HTR-8/SVneo (cell line): ENCODE measurements around the gene PDE4B.

Experiments
- DNase-seq: peaks from one replicate; pipeline ENCODE4 v3.0.0; 2011; ENCODE audit warnings: low spot score, mixed read lengths; ENCODE audit not compliant: insufficient read length
- FAIRE-seq: peaks from 2 replicates; lab custom pipeline; 2011; peaks lifted over from hg19 to GRCh38; lab: Jason Lieb, UNC

PDE4B gene

GRCh38 chr1:66339944-66340343, 547.2 kb downstream of the PDE4B start:
- no peak for FAIRE-seq
- no peak for DNase-seq

- DNase-seq = no peak
- FAIRE-seq = no peak
Measured at GRCh38 chr1:66341446-66342089, 548.9 kb downstream of the PDE4B start.

- FAIRE-seq (no peak), DNase-seq (no peak)
Measured at GRCh38 chr1:66342707-66343106, 550.0 kb downstream of the PDE4B start.

GRCh38 chr1:66343569-66344325, 551.1 kb downstream of the PDE4B start:
- no peak for FAIRE-seq

GRCh38 chr1:66346057-66346795, 553.5 kb downstream of the PDE4B start:
- no peak for DNase-seq
- FAIRE-seq = no peak

More at GRCh38 chr1:66343569-66344325, 551.1 kb downstream of the PDE4B start:
- DNase-seq = no peak

- FAIRE-seq (no peak), DNase-seq (no peak)
Measured at GRCh38 chr1:66346873-66347272, 554.2 kb downstream of the PDE4B start.

- DNase-seq = no peak
- no peak for FAIRE-seq
Measured at GRCh38 chr1:66348776-66349175, 556.1 kb downstream of the PDE4B start.

GRCh38 chr1:66349242-66349641, 556.5 kb downstream of the PDE4B start:
- DNase-seq (no peak), FAIRE-seq (no peak)

- DNase-seq (no peak), FAIRE-seq (no peak)
Measured at GRCh38 chr1:66350001-66350547, 557.4 kb downstream of the PDE4B start.

- DNase-seq = no peak
- FAIRE-seq = no peak
Measured at GRCh38 chr1:66351478-66351877, 558.8 kb downstream of the PDE4B start.

- DNase-seq (no peak), FAIRE-seq (no peak)
Measured at GRCh38 chr1:66351913-66352312, 559.2 kb downstream of the PDE4B start.

- no peak for FAIRE-seq
- DNase-seq = no peak
Measured at GRCh38 chr1:66352792-66353191, 560.1 kb downstream of the PDE4B start.

GRCh38 chr1:66353257-66353656, 560.6 kb downstream of the PDE4B start:
- FAIRE-seq (no peak), DNase-seq (no peak)

- FAIRE-seq = no peak
- DNase-seq = no peak
Measured at GRCh38 chr1:66354311-66355201, 561.9 kb downstream of the PDE4B start.

- DNase-seq (no peak), FAIRE-seq (no peak)
Measured at GRCh38 chr1:66355756-66356155, 563.1 kb downstream of the PDE4B start.

- no peak for DNase-seq
- FAIRE-seq = no peak
Measured at GRCh38 chr1:66356605-66357004, 563.9 kb downstream of the PDE4B start.

GRCh38 chr1:66357021-66357420, 564.3 kb downstream of the PDE4B start:
- DNase-seq = no peak
- FAIRE-seq = no peak

GRCh38 chr1:66357478-66358197, 564.9 kb downstream of the PDE4B start:
- FAIRE-seq (no peak), DNase-seq (no peak)

GRCh38 chr1:66359269-66359668, 566.6 kb downstream of the PDE4B start:
- FAIRE-seq (no peak), DNase-seq (no peak)
